Type B pancreatic cell (in vitro differentiated cells): ENCODE data around the gene FAM13A. TPM values are rescaled to one million over a fixed set of nuclear protein-coding genes. Genes with fewer than 3 reads are reported as not detected.

Experiments used
- DNase-seq: peaks from one replicate; pipeline ENCODE4 v3.0.0; 2021; ENCODE audit warnings: mixed read lengths; ENCODE audit not compliant: unreplicated experiment; ENCODE audit errors: extremely low spot score
- H3K27ac Mint-ChIP-seq: 2 replicates; pipeline ENCODE4 v1.8.0; 2021; ENCODE audit warnings: mild to moderate bottlenecking, mixed read lengths
- H3K27me3 Mint-ChIP-seq: 2 replicates; pipeline ENCODE4 v1.8.0; 2021; ENCODE audit warnings: mixed read lengths
- H3K36me3 Mint-ChIP-seq: 2 replicates; pipeline ENCODE4 v1.8.0; 2021; ENCODE audit warnings: mixed read lengths
- H3K4me1 Mint-ChIP-seq: one replicate; pipeline ENCODE4 v1.8.0; 2021; ENCODE audit warnings: mixed read lengths; ENCODE audit not compliant: unreplicated experiment
- H3K4me3 Mint-ChIP-seq: 2 replicates; pipeline ENCODE4 v1.8.0; 2021; ENCODE audit warnings: mild to moderate bottlenecking, mixed read lengths
- H3K9me3 Mint-ChIP-seq: 2 replicates; pipeline ENCODE4 v1.8.0; 2021; ENCODE audit warnings: mixed read lengths
- total RNA-seq: library from RNA; stranded (reverse); gene quantifications from 2 replicates; pipeline ENCODE4 v1.2.1, GENCODE V29; 2021; ENCODE audit warnings: low replicate concordance
- TF ChIP-seq, protein P1 (sequence below): fragments of 200-600 bp; sonication (generic); conservative IDR thresholded peaks from 2 replicates; pipeline ENCODE4 v1.5.0; 2021; ENCODE audit warnings: antibody characterized with exemption, mild to moderate bottlenecking

Gene FAM13A
- total RNA-seq, 1 donor from 2014 or later = 29.5 TPM

- H3K36me3 Mint-ChIP-seq = peaks cover 34% of the 10 kb centered on the region
- no peaks in the 10 kb centered on the region for H3K27me3 Mint-ChIP-seq
- no peak for DNase-seq
- no peak overlapping the region for H3K4me3 Mint-ChIP-seq
- peak overlapping the region; percentile 64 for H3K27ac Mint-ChIP-seq
- H3K4me1 Mint-ChIP-seq = peaks cover 4% of the 10 kb centered on the region
- peaks cover 4% of the 10 kb centered on the region for H3K9me3 Mint-ChIP-seq
- TF ChIP-seq, protein P1, sequence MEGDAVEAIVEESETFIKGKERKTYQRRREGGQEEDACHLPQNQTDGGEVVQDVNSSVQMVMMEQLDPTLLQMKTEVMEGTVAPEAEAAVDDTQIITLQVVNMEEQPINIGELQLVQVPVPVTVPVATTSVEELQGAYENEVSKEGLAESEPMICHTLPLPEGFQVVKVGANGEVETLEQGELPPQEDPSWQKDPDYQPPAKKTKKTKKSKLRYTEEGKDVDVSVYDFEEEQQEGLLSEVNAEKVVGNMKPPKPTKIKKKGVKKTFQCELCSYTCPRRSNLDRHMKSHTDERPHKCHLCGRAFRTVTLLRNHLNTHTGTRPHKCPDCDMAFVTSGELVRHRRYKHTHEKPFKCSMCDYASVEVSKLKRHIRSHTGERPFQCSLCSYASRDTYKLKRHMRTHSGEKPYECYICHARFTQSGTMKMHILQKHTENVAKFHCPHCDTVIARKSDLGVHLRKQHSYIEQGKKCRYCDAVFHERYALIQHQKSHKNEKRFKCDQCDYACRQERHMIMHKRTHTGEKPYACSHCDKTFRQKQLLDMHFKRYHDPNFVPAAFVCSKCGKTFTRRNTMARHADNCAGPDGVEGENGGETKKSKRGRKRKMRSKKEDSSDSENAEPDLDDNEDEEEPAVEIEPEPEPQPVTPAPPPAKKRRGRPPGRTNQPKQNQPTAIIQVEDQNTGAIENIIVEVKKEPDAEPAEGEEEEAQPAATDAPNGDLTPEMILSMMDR = no peak
Observed at GRCh38 chr4:88793475-88793874, 263.5 kb downstream of the FAM13A start.

DNA sequence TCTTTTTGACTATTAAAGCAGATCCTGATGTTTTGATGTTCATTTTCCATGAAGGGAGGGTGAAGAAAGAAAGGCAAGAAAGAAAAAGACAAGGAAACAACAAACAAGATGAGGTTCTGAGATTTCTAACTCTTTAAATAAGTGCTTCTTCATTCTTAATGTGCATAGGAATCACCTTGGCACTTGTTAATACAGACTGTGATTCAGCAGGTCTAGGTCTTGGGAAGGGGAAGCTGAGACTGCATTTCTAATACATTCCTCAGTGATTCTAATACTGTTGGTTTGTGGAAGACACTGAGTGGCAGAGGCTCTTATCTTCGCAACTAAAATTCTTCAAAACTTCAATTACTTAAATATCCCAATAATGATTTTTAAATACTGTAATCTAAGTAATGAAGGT, 264.2 kb downstream of the FAM13A start:
- H3K9me3 Mint-ChIP-seq = peaks cover 4% of the 10 kb centered on the region
- H3K4me1 Mint-ChIP-seq = peaks cover 4% of the 10 kb centered on the region
- DNase-seq = no peak
- TF ChIP-seq, protein P1 = no peak
- H3K36me3 Mint-ChIP-seq = peaks cover 37% of the 10 kb centered on the region
- H3K27me3 Mint-ChIP-seq = no peaks in the 10 kb centered on the region
- H3K4me3 Mint-ChIP-seq = peak overlapping the region; percentile 67
- H3K27ac Mint-ChIP-seq = peak overlapping the region; percentile 95

GRCh38 chr4:88792268-88792781, 264.7 kb downstream of the FAM13A start:
- H3K27me3 Mint-ChIP-seq = no peaks in the 10 kb centered on the region
- TF ChIP-seq, protein P1 = no peak
- H3K4me1 Mint-ChIP-seq = peaks cover 4% of the 10 kb centered on the region
- peak overlapping the region; percentile 95 for H3K27ac Mint-ChIP-seq
- no peak for DNase-seq
- H3K4me3 Mint-ChIP-seq = peak overlapping the region; percentile 67
- peaks cover 35% of the 10 kb centered on the region for H3K36me3 Mint-ChIP-seq
- no peaks in the 10 kb centered on the region for H3K9me3 Mint-ChIP-seq

DNA sequence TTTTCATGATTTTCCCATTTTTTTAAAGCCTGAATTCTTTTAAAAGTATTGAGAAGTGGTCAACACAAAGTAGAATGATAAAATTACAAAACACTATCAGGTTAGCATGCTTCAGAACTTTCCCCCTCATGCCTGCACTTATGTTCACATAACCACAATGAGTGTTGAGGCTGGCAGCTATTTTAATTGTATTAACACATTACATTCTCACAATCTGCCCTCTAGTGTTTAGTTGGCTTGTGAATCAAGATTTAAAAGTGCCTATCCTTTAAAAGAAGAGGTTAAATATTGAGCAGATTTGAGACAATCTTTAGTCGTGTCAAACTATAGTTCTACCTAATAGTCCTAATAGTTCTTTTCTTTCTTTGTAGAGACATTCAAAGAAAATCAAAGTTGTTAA, 265.7 kb downstream of the FAM13A start:
- peaks cover 4% of the 10 kb centered on the region for H3K4me1 Mint-ChIP-seq
- no peaks in the 10 kb centered on the region for H3K9me3 Mint-ChIP-seq
- no peaks in the 10 kb centered on the region for H3K27me3 Mint-ChIP-seq
- no peak for DNase-seq
- no peak overlapping the region for H3K4me3 Mint-ChIP-seq
- TF ChIP-seq, protein P1 = peak; percentile 31
- H3K36me3 Mint-ChIP-seq = peaks cover 32% of the 10 kb centered on the region
- H3K27ac Mint-ChIP-seq = peak overlapping the region; percentile 95

DNA sequence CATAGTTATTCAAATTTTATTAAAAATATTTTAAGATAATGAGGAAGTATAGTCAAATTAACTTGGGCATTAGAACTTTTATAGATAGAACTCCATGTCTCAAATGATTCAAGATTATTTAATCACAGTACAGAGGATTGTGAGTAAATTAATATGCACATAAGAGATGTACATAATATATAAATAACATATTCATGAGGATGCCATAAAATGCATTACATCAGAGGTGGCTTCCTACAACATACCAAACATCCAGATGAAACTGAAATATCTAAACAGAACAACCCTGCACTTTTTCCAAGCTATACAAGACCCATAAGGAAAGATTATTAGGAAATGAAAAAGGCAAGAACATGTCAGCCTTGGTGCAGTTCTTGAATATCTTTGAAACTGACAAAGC, 268.1 kb downstream of the FAM13A start:
- Mint-ChIP-seq H3K4me3 (no peak overlapping the region), H3K36me3 (peaks cover 45% of the 10 kb centered on the region), H3K4me1 (peaks cover 4% of the 10 kb centered on the region), H3K27me3 (no peaks in the 10 kb centered on the region), H3K9me3 (no peaks in the 10 kb centered on the region), H3K27ac (no peak overlapping the region)
- TF ChIP-seq, protein P1 = no peak
- no peak for DNase-seq

DNA sequence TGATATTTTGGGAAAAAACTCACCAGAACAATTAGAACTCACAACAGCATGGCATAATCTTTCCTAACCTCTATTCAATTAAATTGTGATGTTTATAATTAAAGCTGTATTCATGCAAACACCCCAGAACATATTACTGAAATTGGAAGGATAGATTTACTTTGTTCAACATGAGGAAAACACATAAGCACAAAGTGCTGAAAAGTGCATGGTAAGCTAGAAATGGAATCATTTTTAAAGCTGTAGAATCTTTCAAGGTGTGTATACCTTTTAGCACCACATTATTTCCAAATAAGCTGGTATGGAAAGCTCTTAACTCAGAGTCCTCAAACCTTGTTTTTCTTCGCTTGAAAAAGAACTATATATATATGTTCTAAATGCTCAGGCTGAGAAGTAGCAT, 268.6 kb downstream of the FAM13A start:
- Mint-ChIP-seq H3K4me3 (no peak overlapping the region), H3K36me3 (peaks cover 49% of the 10 kb centered on the region), H3K27ac (no peak overlapping the region), H3K27me3 (no peaks in the 10 kb centered on the region), H3K9me3 (no peaks in the 10 kb centered on the region), H3K4me1 (peaks cover 4% of the 10 kb centered on the region)
- TF ChIP-seq, protein P1 = no peak
- DNase-seq = no peak
